IMR-90 (cell line): ENCODE data around the gene SLC22A15.

Experiments used
- CTCF ChIP-seq: conservative IDR thresholded peaks from 2 replicates; pipeline ENCODE4 v1.5.1; 2012; ENCODE audit warnings: mild to moderate bottlenecking, low read depth, low read length, improper control_type of control experiment
- FOS ChIP-seq: fragments of 150-350 bp; IDR thresholded peaks from 2 replicates; pipeline ENCODE4 v1.6.1; 2016; ENCODE audit warnings: low read depth, low read length
- POLR2A ChIP-seq: IDR thresholded peaks from 2 replicates; pipeline ENCODE4 v1.6.1; 2012; ENCODE audit warnings: mild to moderate bottlenecking, low read depth, low read length
- RCOR1 ChIP-seq: IDR thresholded peaks from 2 replicates; pipeline ENCODE4 v1.6.1; 2012; ENCODE audit warnings: mild to moderate bottlenecking, low read length, improper control_type of control experiment; ENCODE audit not compliant: insufficient replicate concordance
- SMC3 ChIP-seq: fragments of 150-350 bp; IDR thresholded peaks from 2 replicates; pipeline ENCODE4 v1.6.1; 2016; ENCODE audit warnings: low read depth, mild to moderate bottlenecking, antibody characterized with exemption, low read length, moderate library complexity
- USF2 ChIP-seq: fragments of 150-350 bp; IDR thresholded peaks from 2 replicates; pipeline ENCODE4 v1.6.1; 2017; ENCODE audit warnings: mild to moderate bottlenecking, antibody characterized with exemption, low read length, low read depth

GRCh38 chr1:116099919-116100318 lies 123.6 kb downstream of the SLC22A15 start:
- TF ChIP-seq CTCF (no peak), SMC3 (no peak), POLR2A (no peak), USF2 (no peak), FOS (no peak), RCOR1 (no peak)
